ENCODE measurements around the gene CD200R1.
A peak's percentile ranks its signal among the peaks of the same experiment; 100 is the strongest.

The CD200R1 gene, protein sequence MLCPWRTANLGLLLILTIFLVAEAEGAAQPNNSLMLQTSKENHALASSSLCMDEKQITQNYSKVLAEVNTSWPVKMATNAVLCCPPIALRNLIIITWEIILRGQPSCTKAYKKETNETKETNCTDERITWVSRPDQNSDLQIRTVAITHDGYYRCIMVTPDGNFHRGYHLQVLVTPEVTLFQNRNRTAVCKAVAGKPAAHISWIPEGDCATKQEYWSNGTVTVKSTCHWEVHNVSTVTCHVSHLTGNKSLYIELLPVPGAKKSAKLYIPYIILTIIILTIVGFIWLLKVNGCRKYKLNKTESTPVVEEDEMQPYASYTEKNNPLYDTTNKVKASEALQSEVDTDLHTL

DNA sequence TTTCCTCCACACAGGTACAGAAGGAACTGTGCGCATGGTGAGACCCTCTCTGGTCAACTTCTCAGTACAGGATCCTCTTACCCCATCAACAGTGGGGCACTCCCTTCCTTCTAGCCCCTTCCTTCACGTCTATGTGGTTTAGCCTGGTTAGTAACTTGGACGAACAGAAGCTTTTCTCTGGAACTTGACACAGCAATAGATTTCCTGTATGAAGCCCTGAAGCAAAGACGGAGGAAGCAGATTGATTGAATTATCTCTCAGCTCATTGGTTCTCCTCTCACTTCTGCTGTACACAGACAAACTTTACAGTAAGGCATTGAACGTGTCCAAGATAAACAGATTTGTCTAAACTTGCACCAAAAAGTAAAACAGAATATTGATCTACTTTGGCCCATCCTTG, at the start of gene CD200R1:
TSS of gene CD200R1 (minus strand) at position 210 of the 400 bp plus-strand sequence. CDS start 246 bp downstream, outside the sequence.
- DNase-seq, result peak; percentile 30

DNA sequence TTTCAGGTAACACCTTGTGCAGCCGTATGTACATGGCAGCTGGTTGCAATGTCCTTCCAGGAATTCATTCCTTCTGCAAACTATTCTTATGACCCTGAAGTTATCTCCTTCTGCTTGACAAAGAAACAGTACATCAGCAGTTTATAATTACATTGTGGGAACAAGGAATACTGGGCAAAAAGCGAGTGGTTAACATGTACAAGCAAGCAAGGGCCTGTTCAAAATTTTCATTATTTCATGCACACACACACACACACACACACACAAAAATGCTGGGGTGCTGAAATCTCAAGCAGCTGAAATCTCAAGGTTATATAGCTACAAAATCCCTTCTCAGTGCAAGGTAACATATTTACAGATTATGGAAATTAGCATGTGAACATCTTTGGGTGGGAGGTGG, 46.6 kb upstream of the CD200R1 start:
- no peak for DNase-seq

DNA sequence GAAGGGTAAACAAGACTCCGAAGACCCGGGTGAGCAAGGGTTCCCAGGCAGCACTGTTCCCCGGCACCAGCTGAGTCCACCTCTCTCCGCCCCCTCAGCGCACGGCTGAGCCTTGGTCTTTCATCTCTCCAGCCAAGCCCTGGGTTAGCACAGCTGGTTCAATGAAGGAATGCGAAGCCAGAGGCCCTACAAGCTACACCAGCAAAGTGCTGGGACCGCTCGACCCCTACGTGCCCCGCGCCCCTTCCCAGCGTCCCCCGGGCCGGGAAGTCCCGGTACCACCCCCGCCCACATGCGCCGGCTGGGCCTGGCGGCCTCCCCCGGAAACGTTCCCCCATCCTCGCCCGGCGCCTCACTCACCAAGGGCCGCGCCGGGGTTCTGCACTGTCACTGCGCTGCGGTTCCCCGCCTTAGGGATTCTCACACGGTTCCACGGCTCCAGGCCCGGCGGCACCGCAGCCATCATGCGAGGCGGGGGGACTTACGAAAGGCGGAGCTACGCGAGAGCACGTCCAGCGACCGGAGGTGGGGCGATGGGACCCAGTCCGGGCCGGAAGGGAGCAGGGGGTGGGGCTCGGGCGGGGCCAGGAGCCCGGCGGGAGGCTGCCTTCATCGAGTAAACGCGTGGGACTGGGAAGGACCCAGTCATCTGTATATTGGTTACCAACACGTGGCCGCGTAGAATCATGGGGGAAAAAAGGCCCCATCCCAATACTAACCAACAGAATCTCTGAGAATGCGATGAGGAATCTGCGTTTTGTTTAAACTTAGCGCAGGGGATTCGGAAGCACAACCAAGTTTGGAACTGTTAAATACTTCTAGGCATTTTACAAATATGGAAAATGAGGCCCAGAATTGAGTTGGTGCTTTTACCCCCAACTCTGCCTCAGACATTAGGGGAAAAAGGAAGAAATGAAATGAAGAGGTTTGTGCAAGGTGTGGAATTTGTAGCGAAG, 44.6 kb upstream of the CD200R1 start:
- DNase-seq, result peak; percentile 86

DNA sequence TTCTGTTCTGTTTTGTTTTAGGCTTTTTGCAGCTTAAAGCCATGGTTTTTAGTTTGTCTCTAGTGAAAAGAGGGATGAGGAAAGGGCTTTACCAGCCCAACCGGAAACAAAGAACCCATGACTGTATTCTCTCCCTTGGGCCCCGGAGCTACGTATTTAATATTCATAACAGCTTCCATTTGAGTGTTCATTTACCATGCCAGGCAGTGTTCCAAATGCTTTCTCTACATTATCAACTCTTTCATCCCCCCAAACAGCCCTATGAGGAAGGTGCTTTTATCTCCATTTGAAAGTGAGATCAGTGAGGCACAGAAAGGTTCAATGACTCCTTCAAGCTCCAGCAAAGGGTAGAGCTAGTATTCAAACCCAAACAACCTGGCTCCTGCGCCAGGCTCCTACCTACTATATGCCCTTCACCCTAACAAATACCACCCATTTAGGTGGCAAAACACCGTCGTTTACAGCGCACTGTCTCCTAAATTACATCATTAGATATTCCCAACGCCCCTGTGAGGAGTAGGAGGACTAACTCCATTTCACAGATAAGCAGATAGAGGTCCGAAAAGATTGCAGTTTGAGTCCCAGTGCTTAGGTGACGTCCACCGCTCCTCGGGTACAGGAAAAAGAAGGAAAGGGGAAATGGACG, 43.8 kb upstream of the CD200R1 start:
- no peak for DNase-seq

DNA sequence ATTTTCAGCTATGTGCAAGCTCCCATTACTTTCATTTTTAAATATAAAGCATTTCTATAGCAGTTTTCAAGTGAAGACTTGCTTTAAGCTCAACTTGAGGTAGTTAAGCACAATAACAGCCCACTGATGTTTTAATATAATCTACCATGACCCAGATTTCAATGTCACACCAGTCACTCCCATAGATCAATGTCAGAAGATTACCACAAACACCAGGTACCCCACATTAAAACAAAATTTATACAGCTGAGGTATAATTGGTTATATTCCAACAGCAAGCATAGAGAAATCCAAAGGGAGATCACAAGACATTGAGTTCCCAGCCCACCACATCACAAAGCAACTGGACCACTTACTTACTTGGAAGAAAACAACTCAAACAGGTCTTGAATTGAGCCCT, 38.7 kb upstream of the CD200R1 start:
- DNase-seq, result no peak

DNA sequence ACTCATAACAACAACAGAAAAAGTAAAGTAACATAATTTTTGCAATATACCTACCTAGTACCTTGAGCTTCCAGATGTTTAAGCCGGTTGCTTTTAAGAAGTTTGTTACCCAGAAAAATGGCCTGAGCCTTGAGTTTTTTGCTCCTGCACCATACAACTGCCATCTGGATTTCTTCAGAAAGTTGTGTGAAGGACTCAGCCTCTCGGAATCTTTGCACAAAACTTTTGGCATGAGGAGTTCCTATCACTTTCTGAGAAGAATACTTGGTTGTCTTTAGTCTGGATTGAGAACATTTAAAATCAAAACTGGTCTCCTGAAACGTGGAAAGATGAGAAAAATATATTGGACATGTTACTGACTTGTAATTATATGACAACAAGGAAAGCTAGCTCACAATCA, 33.2 kb upstream of the CD200R1 start:
- no peak for DNase-seq

DNA sequence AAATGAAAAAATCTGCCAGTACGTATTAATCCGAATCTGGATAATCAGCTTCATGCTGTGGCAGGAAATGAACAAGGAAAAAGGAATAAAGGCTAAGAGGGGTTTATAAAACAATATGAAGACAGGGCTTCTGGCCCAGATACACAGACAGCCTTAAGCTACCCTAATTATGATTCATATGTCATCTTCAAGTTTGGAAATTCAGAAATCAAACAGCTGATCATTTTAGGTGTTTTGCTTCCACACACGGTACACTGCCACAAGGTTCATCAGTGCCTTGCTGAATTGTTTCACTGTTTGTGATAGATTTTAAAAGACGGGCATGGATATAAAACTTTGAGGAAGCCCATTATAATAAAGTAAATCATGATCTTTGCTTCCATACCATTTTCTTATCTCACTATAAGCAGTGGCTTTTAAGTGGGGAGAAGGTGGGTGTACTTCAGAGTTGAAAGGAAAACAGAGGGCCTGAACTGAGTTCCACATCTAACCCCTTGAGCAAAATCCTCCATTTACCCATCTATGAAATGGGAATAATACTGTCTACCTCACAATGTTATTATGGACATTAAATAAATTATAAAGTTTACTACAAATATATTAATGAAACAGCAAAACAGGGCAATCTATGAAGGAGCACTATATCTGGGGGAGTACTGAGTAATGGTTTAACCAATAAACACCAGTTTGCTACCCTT, 31.6 kb upstream of the CD200R1 start:
- DNase-seq, result no peak

DNA sequence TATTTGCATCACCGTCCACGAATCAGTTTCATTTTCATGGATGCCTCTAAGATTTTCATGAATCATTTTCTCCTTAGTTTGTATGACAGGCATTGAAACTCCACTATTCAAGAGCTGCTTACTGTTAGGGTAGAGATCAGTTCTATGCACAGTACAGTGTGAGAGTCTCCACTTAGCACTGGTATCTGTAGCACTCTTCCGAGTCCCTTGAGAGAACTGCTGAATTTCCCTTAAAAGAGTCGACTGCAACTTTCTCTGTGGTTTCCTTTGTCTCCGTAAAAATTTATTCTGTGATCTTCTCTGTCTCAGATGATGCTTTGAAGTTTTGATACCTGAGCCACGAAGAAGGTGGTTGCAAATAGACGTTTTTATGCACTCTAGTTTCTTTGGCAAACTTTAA, 30.7 kb upstream of the CD200R1 start:
- DNase-seq, result no peak

DNA sequence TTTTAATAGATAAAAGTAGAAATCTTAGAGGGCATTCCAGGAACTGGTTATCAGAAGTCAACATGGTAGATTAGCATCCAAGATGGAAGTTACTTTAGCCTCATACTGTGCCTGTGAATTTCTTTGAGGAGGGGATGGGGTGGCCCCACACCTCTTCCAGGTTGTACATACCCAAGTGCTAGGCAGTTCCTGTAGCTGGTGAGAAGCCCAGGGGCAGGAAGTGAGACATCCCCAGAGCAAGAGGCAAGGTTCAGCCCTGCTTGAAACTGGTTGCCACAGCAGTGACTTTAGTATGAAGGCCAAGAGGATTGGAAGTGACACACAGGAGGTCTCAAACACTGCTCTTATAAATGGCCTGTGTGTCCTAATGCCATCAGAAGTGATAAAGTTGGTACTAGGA, 27.8 kb upstream of the CD200R1 start:
- no peak for DNase-seq

DNA sequence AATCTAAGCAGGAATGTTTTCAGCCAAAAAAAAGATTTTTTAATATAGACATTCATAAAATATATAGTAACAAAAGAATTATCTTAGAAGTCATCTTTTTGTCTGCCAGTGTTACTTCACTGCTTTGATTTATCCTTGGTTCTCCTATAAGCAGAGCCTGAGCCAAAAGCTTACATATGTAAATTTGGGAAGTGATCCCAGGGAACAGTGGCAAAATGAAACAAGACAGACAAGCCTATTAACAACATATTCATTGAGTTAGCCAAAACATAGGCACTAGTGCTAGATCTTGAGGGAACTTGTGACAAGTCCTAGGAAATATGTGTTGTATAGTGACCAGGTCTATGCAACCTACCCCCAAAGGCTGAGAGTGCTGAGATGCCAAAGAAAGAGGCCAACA, 27.1 kb upstream of the CD200R1 start:
- DNase-seq, result no peak

DNA sequence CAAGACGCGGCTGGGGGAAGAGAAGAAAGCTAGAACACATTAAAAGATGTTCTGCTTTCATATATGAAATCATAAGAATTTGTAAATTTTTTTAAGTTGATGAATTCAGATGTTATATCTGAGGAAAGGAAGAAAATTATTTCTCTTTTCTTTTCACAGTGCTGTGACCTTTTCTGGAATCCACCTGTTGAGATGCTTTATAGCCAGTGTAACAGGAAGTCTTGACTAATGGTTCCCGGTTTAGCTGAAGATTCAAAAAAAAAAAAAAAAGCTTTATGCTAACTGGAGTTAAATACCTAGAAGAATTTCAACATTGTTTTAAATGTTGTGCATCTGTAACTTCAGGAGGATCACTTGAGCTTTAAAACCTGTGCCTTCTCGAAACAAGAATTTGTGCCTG, 25.8 kb upstream of the CD200R1 start:
- DNase-seq, result no peak

DNA sequence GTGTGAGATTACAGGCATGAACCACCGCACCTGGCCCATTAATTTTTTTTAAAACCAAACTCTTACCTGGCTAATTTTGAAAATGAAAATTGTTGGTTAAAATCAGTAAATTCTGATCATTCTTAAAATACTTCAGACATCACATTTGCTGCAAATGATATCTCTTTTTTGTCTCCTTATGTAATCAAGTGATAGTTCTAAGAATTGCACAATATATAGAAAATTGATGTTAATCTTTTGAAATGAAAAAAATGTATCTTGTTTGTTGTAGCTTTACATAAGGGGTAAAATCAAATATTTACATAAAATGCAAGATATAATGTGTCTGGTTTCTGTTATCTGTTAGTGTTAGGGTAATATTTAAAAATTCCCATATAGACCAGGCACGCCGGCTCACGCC, 20.9 kb upstream of the CD200R1 start:
- no peak for DNase-seq

DNA sequence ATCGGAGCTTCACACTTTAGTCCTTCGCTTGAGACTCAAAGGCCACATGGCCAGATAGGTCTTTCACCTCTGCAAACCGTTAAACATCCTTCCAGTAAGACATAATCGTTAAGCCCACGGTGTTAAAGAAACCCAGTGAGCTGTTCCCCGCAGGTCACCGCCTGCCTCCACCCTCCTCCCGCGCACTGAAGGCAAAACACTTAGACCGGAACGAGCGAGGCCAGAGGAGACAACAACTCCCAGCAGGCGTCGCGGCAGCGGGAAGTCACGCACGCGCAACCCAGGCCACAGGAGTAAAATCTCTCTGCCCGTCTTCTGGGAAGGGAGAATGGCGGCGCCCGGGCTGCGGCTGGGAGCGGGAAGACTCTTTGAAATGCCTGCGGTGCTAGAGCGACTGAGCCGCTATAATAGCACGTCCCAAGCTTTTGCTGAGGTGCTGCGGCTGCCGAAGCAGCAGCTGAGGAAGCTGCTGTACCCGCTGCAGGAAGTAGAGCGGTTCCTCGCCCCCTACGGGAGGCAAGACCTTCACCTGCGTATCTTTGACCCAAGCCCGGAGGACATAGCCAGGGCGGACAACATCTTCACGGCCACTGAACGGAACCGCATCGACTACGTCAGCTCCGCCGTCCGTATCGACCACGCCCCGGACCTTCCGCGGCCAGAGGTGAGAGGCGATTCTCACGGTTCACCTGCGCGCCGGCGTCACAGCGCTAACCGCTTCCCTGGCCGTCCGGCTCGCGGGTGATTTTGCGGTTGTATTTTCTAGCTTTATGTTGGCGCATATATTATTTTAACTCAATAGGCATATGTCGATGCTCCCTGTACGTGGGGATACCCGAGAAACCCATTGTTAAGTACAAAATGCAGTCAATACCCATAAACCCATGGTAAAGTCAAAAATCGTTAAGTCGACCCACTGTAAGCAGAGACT, 16.0 kb upstream of the CD200R1 start, which contains the start of gene GTPBP8:
TSS of gene GTPBP8 (plus strand) at position 313 of the 931 bp plus-strand sequence. CDS start at position 329, 16 bp downstream.
- DNase-seq, result peak; percentile 87

DNA sequence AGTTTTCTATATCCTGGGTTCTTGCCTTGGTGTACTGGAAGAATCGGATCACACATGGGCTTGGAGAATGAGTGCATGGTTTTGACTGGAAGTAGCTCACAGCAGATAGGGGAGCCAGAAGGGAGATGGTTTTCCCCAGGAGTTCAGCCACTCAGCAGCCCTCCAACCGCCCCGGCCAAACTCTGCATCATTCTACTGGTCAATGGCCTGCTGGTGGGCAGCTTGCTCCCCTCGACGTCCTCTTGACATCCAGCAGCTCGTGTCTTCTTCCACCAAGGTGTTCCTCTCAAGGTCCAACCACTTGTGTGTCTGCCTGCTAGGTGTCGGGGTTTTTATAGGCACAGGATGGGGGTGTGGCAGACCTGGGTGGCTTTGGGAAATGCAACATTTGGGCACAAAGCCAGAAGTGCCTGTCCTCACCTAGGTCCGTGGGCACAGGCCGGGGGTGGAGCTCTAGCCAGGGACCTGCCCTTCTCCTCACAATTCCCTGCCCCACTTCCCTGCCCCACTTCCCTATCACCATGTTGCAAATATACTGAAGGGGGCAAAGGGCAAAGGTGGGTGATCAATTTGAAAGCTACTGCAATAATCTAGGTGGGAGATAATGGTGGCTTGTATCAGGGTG, 12.9 kb upstream of the CD200R1 start:
- DNase-seq, result no peak

DNA sequence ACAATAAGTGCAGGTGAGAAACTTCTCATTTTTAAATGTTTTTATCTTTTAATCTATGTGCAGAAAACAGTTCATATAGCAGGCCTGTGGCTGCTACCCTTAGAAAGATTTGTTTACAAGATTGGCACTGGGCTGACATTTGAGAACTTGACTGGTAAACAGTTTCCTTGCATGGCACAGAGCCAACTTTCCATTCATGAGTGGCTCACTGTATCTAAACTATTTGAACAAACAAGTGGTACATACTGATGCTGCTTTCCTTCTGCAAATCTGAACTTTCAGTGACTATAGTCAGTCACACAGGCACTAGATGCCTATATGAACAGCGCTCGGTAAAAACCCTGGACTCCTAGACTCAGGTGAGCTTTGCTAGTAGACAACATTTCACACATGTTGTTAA, 9.6 kb upstream of the CD200R1 start:
- DNase-seq, result no peak

DNA sequence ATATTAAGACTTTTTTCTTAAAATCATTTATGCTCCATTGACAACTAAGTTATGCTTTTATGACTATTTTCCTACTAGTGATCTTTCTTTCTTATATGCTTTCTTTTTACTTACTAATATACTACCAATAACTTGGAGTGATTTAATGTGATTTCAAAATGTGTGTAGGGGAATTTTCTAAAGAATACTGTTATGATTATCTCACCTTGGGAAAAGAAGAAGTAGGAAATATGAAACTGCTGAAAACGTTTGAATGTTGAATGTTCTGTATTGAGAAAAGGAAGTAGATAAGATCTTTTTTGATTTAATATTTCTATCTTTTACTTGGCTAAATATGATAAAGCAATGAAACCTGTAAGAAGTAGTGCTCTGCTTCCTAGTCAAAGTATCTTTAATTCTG, 7.8 kb upstream of the CD200R1 start:
- DNase-seq, result no peak

DNA sequence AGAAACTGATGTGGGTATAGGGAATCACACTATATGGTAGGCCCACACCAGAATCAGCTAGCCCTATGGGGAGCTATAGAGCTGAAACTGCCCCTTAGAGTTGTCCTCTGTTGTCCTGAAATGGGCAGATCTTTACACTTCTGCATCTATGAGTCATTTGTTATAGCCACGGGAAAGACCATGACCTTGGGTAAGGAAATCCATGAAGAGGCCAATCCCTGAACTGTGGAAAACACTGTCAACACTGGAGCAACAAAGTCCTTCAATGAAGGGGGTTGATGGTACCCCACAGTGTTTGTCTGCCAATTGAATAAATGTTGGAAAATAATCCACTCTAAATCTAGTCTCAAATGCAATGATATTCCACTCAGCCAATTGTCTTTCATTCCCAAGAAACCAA, 5.2 kb upstream of the CD200R1 start:
- no peak for DNase-seq

DNA sequence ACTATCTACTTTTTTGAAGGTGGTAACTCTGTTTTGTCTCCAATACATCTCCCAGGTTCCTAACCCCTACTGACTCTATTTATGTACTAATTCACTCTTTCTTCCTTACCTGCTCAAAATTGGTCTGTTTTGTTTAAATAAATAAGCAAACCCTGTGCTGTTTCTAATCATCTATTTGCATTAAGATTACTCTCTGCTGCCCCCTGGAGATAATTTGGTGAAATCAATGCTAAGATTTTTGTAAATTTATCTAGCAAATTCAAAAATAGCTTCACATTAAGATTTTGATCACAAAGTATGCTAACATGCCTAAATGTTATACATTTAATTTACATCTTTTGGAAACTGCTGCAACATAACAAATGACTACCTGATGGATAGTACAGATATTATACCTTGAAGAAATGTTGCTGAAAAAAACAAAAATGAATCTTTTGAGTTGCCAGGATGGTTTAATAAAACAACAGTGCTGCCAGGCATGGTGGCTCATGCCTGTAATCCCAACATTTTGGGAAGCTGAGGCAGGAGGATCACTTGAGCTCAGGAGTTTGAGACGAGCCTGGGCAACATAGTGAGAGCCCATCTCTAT, 4.4 kb upstream of the CD200R1 start:
- DNase-seq, result no peak

DNA sequence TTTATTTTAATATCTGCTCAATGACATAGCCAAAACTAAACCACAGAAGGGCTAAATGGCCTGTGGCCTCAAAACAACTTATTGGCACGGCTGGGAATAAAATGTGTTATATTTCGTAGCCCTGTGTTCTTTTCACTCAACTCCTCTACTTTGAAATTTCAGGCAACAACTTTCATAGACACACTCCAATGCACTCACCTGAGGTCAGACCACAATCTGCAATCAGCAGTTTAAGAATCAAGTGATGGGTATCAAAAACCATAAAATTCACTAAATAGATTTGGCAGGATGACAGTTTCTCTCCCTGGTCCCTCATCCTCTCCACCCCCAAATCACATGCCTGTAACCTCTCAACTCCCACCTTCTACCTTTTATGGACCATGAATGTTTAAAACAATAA, 2.0 kb upstream of the CD200R1 start:
- DNase-seq, result no peak

DNA sequence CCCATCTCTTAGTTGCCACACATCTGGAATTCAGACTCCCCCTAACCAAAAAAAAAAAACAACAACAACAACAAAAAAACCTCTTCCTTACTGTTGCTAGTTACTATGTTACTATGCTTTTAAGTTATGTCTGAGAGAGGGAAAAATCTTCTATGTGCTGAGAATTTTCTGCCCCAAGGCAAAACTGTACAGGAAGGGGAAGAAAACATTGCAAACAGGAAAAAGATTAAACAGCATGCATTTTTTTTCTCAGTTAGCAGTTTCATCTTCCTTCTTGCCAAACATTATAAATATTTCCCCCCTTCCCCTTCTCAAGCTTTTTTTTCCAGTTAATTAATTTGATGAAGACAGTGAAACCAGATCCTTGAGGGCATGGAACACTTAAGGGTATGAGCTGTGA, 1.1 kb upstream of the CD200R1 start:
- no peak for DNase-seq

DNA sequence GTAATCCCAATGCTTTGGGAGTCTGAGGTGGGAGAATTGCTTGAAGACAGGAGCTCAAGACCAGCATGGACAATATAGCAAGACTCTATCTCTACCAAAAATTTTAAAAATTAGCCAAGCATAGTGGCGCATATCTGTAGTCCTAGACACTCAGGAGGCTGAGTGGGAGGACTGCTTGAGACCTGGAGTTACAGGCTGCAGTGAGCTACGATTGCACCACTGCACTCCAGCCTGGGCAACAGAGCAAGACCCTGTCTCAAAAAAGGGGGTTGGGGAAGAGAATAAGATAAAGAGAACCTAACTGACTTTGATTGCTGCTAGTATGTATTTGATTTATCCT, 755 bp downstream of the CD200R1 start:
- DNase-seq, result no peak

Measured in KG1 (cell line).